Smooth muscle cell (in vitro differentiated cells): ENCODE results near the gene ASPHD2. TPM values are rescaled to one million over a fixed set of nuclear protein-coding genes. Genes with fewer than 3 reads are reported as not detected.

Experiments used
- DNase-seq: peaks from one replicate; lab custom pipeline; 2025; ENCODE audit not compliant: unreplicated experiment; lab: John Stamatoyannopoulos, UW
- H2AFZ ChIP-seq: fragments of 200-600 bp; sonication (generic); 2 replicates; pipeline ENCODE4 v1.6.0; 2016; ENCODE audit warnings: antibody characterized with exemption, low read depth, mild to moderate bottlenecking
- H3F3A ChIP-seq: fragments of 200-600 bp; sonication (generic); 2 replicates; pipeline ENCODE4 v1.6.0; 2017; ENCODE audit warnings: antibody characterized with exemption, low read depth
- H3K27ac ChIP-seq: fragments of 200-600 bp; sonication (generic); 2 replicates; pipeline ENCODE4 v1.5.1; 2016; ENCODE audit warnings: low read depth, mild to moderate bottlenecking
- H3K27me3 ChIP-seq: fragments of 200-600 bp; sonication (generic); 2 replicates; pipeline ENCODE4 v1.6.1; 2016; ENCODE audit warnings: low read depth, mild to moderate bottlenecking
- H3K36me3 ChIP-seq: fragments of 200-600 bp; sonication (generic); 2 replicates; pipeline ENCODE4 v1.5.1; 2016; ENCODE audit warnings: low read depth
- H3K4me1 ChIP-seq: fragments of 200-600 bp; sonication (generic); 2 replicates; pipeline ENCODE4 v1.5.1; 2016; ENCODE audit warnings: low read depth
- H3K4me2 ChIP-seq: fragments of 200-600 bp; sonication (generic); 2 replicates; pipeline ENCODE4 v1.6.0; 2016; ENCODE audit warnings: mild to moderate bottlenecking
- H3K4me3 ChIP-seq: fragments of 200-600 bp; sonication (generic); 2 replicates; pipeline ENCODE4 v1.5.1; 2016; ENCODE audit warnings: mild to moderate bottlenecking
- H3K79me2 ChIP-seq: fragments of 200-600 bp; sonication (generic); 2 replicates; pipeline ENCODE4 v1.6.0; 2016; ENCODE audit warnings: low read depth, mild to moderate bottlenecking
- H3K9ac ChIP-seq: fragments of 200-600 bp; sonication (generic); 2 replicates; pipeline ENCODE4 v1.6.0; 2016; ENCODE audit warnings: low read depth
- H3K9me3 ChIP-seq: fragments of 200-600 bp; sonication (generic); replicated peaks from 2 replicates; pipeline ENCODE4 v1.5.1; 2016; ENCODE audit warnings: low read depth
- H4K20me1 ChIP-seq: fragments of 200-600 bp; sonication (generic); 2 replicates; pipeline ENCODE4 v1.6.0; 2016; ENCODE audit warnings: low read depth
- WGBS: methylation state at CpG from one replicate; pipeline ENCODE4 v1.1.7; 2016; ENCODE audit warnings: low lambda C conversion rate; 5-methylcytosine and 5-hydroxymethylcytosine counted together
- polyA plus RNA-seq: library from polyadenylated mRNA; unstranded; fragments of >200 nt; fragmentation: Nextera tagmentation; extraction: Ambion mirVana; gene quantifications from 2 replicates; pipeline ENCODE4 v1.2.1, GENCODE V29; 2016
- total RNA-seq: library from RNA; depleted of rRNA; stranded (reverse); fragments of >200 nt; gene quantifications from 2 replicates; pipeline ENCODE4 v1.2.3, GENCODE V29; 2014
- TF ChIP-seq, protein P1 (sequence below): fragments of 200-600 bp; sonication (generic); IDR thresholded peaks from 2 replicates; pipeline ENCODE4 v1.5.1; 2017; ENCODE audit warnings: borderline replicate concordance, mild to moderate bottlenecking, antibody characterized with exemption; ENCODE audit not compliant: insufficient read depth, poor library complexity, severe bottlenecking

The ASPHD2 gene
- total and polyA plus RNA-seq, 2 experiments from 2014 or later = 3.7 to 4.5 TPM

DNA sequence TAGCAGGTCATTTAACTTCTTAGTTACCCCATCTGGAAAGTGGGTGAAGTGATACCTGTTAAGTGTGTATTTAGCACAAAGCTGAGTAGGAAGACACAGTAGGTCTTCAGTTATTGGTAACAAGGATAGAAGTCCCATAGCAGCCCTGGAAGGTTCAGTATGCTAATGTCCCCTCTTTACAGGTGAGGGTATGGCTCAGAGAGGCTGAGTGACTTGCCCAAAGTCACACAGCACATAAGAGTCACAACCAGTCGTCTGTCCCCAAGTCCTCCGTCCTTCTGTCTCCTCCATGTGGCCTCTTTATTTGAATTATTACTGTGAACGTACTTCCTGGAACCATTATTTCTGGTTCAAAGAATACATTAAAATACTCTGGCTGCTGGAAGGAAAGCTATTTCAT is 10.5 kb downstream of the ASPHD2 start:
- TF ChIP-seq, protein P1, sequence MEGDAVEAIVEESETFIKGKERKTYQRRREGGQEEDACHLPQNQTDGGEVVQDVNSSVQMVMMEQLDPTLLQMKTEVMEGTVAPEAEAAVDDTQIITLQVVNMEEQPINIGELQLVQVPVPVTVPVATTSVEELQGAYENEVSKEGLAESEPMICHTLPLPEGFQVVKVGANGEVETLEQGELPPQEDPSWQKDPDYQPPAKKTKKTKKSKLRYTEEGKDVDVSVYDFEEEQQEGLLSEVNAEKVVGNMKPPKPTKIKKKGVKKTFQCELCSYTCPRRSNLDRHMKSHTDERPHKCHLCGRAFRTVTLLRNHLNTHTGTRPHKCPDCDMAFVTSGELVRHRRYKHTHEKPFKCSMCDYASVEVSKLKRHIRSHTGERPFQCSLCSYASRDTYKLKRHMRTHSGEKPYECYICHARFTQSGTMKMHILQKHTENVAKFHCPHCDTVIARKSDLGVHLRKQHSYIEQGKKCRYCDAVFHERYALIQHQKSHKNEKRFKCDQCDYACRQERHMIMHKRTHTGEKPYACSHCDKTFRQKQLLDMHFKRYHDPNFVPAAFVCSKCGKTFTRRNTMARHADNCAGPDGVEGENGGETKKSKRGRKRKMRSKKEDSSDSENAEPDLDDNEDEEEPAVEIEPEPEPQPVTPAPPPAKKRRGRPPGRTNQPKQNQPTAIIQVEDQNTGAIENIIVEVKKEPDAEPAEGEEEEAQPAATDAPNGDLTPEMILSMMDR = no peak
- Histone ChIP-seq H3K4me3 (no peak overlapping the region), H3K79me2 (no peaks in the 10 kb centered on the region), H3K9me3 (no peaks in the 10 kb centered on the region), H4K20me1 (no peaks in the 10 kb centered on the region), H3F3A (no peaks in the 10 kb centered on the region), H3K4me1 (no peaks in the 10 kb centered on the region), H3K27ac (no peak overlapping the region), H2AFZ (no peak overlapping the region), H3K9ac (no peak overlapping the region), H3K27me3 (no peaks in the 10 kb centered on the region), H3K36me3 (no peaks in the 10 kb centered on the region), H3K4me2 (no peak overlapping the region)
- WGBS = 90% methylated on average over 3 of the region's 3 CpGs
- no peak for DNase-seq

DNA sequence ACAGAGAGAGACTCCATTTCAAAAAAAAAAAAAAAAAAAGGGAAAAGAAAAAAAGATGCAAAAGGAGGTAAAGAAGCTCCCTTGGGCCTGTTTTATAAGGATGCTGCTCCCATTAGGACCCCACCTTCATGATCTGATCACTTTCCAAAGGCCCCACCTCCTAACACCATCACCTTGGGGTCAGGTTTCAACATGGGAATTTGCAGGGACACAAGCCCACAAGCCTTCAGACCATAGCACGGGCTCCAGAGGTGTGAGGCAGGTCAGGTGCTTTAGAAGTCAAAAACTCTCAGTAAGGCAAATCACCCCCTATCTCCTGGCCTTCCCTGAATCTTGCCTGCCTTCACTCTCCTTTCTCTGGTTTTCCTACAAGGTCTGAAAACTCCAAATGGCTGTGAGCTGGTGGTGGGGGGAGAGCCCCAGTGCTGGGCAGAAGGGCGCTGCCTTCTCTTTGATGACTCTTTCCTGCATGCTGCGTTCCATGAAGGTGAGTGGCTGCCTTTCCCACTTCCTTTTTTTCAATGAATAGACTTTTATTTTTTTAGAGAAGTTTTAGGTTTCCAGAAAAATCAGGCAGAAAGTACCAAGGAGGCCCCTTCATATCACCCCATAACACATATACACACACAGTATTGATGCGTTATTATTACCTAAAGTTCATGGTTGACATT is 13.2 kb downstream of the ASPHD2 start:
- TF ChIP-seq, protein P1 = no peak
- no peak overlapping the region for H3K27ac ChIP-seq
- H3K9me3 ChIP-seq = no peaks in the 10 kb centered on the region
- 87% methylated on average over 4 of the region's 4 CpGs for WGBS
- H2AFZ ChIP-seq = no peak overlapping the region
- H3K36me3 ChIP-seq = no peaks in the 10 kb centered on the region
- no peaks in the 10 kb centered on the region for H3F3A ChIP-seq
- no peaks in the 10 kb centered on the region for H4K20me1 ChIP-seq
- DNase-seq = no peak
- H3K4me1 ChIP-seq = no peaks in the 10 kb centered on the region
- no peaks in the 10 kb centered on the region for H3K79me2 ChIP-seq
- no peak overlapping the region for H3K4me3 ChIP-seq
- H3K27me3 ChIP-seq = no peaks in the 10 kb centered on the region
- H3K4me2 ChIP-seq = no peak overlapping the region
- H3K9ac ChIP-seq = no peak overlapping the region

DNA sequence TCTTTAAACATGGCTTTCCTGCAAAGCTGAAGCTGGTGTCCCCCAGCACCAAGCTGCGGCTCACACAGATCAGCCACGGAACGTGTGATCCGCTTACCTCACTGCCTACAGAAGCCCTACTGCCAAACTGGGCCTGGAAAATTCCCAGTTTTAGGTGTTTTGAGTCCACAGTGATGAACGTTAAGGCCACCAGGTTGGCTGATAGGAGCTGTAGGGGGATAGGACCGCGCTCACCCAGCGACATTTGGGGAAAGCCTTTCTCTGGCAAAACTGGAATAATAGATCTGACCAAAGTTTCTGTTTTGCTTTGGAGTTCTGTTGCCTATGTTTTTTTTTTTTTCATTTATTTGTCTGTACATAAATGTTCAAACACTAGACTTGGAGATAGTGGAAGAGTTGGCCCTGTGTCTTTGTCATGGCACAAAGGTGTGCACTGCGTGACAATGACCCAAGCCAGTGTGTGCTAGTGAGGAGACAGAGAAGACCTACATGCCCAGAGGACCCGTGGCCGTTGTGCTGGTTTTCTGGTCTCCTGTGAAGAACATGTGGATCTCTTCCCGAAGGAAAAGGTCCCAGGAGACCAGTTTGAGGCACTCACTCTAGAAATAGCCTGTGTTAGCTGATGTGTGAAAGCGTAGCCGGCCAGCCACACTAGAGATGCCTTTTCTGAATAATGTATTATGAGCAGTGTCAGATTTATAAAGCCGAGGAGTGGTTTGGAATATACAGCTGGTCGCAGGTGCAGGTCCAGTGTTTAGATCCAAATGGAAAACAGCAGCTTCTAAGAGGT is 15.0 kb downstream of the ASPHD2 start:
- Histone ChIP-seq H3K4me2 (no peak overlapping the region), H3K36me3 (no peaks in the 10 kb centered on the region), H3K4me3 (no peak overlapping the region), H2AFZ (no peak overlapping the region), H3K4me1 (no peaks in the 10 kb centered on the region), H3K79me2 (no peaks in the 10 kb centered on the region), H3K27ac (peak overlapping the region; percentile 18), H3K27me3 (no peaks in the 10 kb centered on the region), H4K20me1 (no peaks in the 10 kb centered on the region), H3K9ac (no peak overlapping the region), H3F3A (no peaks in the 10 kb centered on the region), H3K9me3 (no peaks in the 10 kb centered on the region)
- WGBS = 96% methylated on average over 16 of the region's 16 CpGs
- TF ChIP-seq, protein P1 = no peak
- DNase-seq = no peak
